ENCODE data around the gene MSI1. TPM values are rescaled to one million over a fixed set of nuclear protein-coding genes. Genes with fewer than 3 reads are reported as not detected.
A peak's percentile ranks its signal among the peaks of the same experiment; 100 is the strongest.
"Not testable (repeated sequence)": the region's sequence is repeated elsewhere in the genome, so short reads cannot be mapped to it uniquely, and the experiment has no call there.

MSI1 gene
- total RNA-seq, 2 experiments from 2014 or later, result 0.78 to 0.90 TPM

DNA sequence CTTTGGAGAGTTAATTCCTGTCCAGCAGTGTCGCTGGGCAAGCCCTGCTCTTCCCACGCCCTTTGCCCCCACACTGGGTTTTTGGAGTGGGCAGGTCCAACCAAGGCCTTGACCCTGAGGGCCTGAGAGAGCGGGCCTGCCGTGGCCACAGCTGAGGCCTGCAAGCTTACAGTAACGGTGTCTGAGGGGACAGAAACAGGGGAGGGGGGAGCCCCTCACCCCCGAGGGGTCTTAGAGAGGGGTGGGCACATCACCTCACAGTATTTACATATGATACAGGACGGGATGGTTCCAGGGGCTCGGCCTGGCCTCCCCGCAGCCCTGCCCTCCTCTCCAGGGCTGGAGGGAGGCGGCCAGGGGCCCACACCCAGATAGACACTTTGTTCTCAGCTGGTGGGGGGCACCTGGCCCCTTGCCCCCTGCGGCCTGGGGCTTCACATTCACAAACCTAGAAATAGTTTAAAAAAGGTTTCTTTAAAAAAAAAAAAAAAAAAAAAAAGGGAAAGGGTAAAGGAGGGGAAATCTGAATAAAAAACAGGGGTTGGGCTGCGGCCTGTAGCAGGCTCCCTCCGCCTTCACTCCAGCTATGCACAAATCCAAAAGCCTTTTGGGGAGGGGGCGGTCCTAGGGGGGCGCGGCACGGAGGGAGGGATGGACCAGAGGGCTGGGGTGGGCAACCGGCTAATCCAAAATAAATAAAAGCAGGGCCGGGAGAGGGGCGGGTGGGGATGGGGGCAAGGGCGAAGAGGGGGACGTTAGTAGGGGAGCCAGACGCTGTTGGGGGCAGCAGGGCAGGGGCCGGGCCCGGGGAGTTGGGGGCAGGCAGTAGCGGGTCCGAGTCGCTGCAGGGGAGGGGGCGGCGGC is 26.6 kb downstream of the MSI1 start:
- POLR2A ChIA-PET, result no interaction called here
- intact Hi-C loops (cut with micrococcal nuclease), result no loop called here
- CTCF ChIA-PET, result no interaction called here

DNA sequence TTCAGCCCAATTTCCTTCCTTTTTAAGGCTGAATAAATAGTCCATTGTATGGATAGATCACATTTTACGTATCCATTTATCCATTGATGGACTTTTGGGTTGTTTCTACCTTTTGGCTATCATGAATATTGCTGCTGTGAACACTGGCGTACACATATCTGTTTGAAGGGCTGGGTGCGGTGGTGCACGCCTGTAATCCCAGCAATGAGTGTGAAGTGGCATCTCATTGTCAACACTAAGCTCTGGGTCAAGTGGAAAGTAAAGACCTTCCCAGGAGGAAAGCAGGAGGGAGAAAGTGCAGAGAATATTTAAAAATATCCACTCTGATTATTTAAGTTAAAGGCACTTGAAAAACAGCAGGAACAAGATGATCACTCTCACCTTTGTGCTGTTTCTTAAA is 29.7 kb downstream of the MSI1 start:
- TF ChIP-seq, protein P1, sequence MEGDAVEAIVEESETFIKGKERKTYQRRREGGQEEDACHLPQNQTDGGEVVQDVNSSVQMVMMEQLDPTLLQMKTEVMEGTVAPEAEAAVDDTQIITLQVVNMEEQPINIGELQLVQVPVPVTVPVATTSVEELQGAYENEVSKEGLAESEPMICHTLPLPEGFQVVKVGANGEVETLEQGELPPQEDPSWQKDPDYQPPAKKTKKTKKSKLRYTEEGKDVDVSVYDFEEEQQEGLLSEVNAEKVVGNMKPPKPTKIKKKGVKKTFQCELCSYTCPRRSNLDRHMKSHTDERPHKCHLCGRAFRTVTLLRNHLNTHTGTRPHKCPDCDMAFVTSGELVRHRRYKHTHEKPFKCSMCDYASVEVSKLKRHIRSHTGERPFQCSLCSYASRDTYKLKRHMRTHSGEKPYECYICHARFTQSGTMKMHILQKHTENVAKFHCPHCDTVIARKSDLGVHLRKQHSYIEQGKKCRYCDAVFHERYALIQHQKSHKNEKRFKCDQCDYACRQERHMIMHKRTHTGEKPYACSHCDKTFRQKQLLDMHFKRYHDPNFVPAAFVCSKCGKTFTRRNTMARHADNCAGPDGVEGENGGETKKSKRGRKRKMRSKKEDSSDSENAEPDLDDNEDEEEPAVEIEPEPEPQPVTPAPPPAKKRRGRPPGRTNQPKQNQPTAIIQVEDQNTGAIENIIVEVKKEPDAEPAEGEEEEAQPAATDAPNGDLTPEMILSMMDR (IDR thresholded peaks at IDR 0.05), result no peak
- Mint-ChIP-seq H3K36me3 (ENCODE audit: low read depth) (no peaks in the 10 kb centered on the region), H3K4me3 (no peak overlapping the region), H3K4me1 (ENCODE audit: low read depth) (no peaks in the 10 kb centered on the region), H3K27ac (no peak overlapping the region), H3K9me3 (peaks cover 15% of the 10 kb centered on the region), H3K27me3 (peaks cover 5% of the 10 kb centered on the region)
- DNase-seq (no peak), ATAC-seq (no peak)
- POLR2A ChIA-PET, result no interaction called here
- CTCF ChIA-PET, result no interaction called here
- intact Hi-C loops (cut with micrococcal nuclease), result no loop called here

More for the DNA sequence above, 26.6 kb downstream of the MSI1 start:
- no peak overlapping the region for H3K4me3 Mint-ChIP-seq
- no peak overlapping the region for H3K27ac Mint-ChIP-seq
- DNase-seq, result no peak
- H3K9me3 Mint-ChIP-seq, result peaks cover 10% of the 10 kb centered on the region
- peaks cover 2% of the 10 kb centered on the region for H3K27me3 Mint-ChIP-seq
- TF ChIP-seq, protein P1 (IDR thresholded peaks at IDR 0.05), result no peak
- ATAC-seq, result no peak
- H3K4me1 Mint-ChIP-seq (ENCODE audit: low read depth), result no peaks in the 10 kb centered on the region
- H3K36me3 Mint-ChIP-seq (ENCODE audit: low read depth), result no peaks in the 10 kb centered on the region

DNA sequence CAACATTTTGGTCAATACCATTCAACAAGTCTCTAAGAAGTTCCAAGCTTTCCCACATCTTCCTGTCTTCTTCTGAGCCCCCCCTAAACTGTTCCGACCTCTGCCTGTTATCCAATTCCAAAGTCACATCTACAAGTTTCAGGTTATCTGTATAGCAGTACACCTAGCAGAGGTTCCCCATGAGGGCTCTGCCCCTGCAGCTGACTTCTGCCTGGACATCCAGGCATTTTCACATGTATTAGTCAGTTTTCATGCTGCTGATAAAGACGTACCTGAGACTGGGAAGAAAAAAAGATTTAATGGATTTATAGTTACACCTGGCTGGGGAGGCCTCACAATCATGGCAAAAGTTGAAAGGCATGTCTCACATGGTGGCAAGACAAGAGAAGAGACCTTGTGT is 31.2 kb downstream of the MSI1 start:
- intact Hi-C loops (cut with micrococcal nuclease), result no loop called here
- Mint-ChIP-seq H3K4me3 (no peak overlapping the region), H3K36me3 (ENCODE audit: low read depth) (no peaks in the 10 kb centered on the region), H3K9me3 (peaks cover 15% of the 10 kb centered on the region), H3K4me1 (ENCODE audit: low read depth) (no peaks in the 10 kb centered on the region), H3K27ac (no peak overlapping the region), H3K27me3 (peaks cover 5% of the 10 kb centered on the region)
- ATAC-seq (no peak), DNase-seq (no peak)
- CTCF ChIA-PET, result no interaction called here
- POLR2A ChIA-PET, result interaction anchor here (1.4 kb wide), 1 partner anchor 45 kb away, joined by 6 read pairs; the partner anchor contains the start of gene RNU4-1
- TF ChIP-seq, protein P1 (IDR thresholded peaks at IDR 0.05), result no peak

DNA sequence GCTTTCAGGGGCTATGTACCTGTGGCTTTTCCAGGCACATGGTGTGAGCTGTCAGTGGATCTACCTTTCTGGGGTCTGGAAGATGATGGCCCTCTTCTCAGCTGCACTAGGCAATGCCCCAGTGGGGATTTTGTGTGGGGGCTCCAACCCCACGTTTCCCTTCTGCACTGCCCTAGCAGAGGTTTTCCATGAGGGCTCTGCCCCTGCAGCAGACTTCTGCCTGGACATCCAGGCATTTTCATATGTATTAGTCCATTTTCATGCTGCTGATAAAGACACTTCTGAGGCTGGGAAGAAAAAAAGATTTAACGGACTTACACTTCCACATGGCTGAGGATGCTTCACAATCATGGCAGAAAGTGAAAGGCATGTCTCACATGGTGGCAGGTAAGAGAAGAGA is 32.6 kb downstream of the MSI1 start:
- DNase-seq; intact Hi-C loops (cut with micrococcal nuclease); H3K36me3 Mint-ChIP-seq (ENCODE audit: low read depth); H3K4me1 Mint-ChIP-seq (ENCODE audit: low read depth); CTCF ChIA-PET; ATAC-seq; H3K27ac Mint-ChIP-seq; POLR2A ChIA-PET; H3K4me3 Mint-ChIP-seq; H3K27me3 Mint-ChIP-seq: not testable (repeated sequence)
- peaks cover 15% of the 10 kb centered on the region for H3K9me3 Mint-ChIP-seq

DNA sequence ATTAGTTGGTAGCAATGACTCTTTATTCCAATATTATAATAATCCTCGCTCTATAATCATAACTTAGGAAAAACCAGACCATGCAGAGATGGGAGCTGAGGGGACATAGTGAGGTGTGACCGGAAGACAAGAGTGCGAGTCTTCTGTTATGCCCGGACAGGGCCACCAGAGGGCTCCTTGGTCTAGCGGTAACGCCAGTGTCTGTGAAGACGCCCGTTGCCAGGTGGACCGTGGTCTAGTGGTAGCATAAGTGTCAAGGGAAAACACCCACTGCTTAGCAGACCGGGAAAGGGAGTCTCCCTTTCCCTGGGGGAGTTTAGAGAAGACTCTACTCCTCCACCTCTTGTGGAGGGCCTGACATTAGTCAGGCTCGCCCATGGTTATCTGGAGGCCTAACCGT is 33.5 kb downstream of the MSI1 start:
- H3K36me3 Mint-ChIP-seq (ENCODE audit: low read depth); ATAC-seq; intact Hi-C loops (cut with micrococcal nuclease); H3K27me3 Mint-ChIP-seq; H3K4me1 Mint-ChIP-seq (ENCODE audit: low read depth); H3K27ac Mint-ChIP-seq; POLR2A ChIA-PET; H3K4me3 Mint-ChIP-seq: not testable (repeated sequence)
- CTCF ChIA-PET, result interaction anchor here (0.8 to 1.3 kb wide), 2 partner anchors 9 to 12 kb away, joined by 3 read pairs; no protein-coding TSS in a partner anchor
- H3K9me3 Mint-ChIP-seq, result peaks cover 15% of the 10 kb centered on the region
- DNase-seq, result peak; percentile 72
- TF ChIP-seq, protein P1 (IDR thresholded peaks at IDR 0.05), result peak; percentile 66
